Adipocyte (in vitro differentiated cells): Measurements from ENCODE around the gene RASSF5.

Experiments used
- DNase-seq: peaks from one replicate; pipeline ENCODE4 v3.0.0-alpha.2; 2015; ENCODE audit warnings: low read depth
- H3K27me3 ChIP-seq: replicated peaks from 2 replicates; pipeline ENCODE4 v1.7.0; 2013; ENCODE audit warnings: mild to moderate bottlenecking, low read length, moderate library complexity; ENCODE audit not compliant: control insufficient read depth, insufficient read depth
- H3K36me3 ChIP-seq: 2 replicates; pipeline ENCODE4 v1.7.0; 2013; ENCODE audit warnings: low read length, mild to moderate bottlenecking, moderate library complexity; ENCODE audit not compliant: control insufficient read depth, insufficient read depth, severe bottlenecking
- H3K4me1 ChIP-seq: 2 replicates; pipeline ENCODE4 v1.7.0; 2013; ENCODE audit warnings: mild to moderate bottlenecking, low read length, moderate library complexity; ENCODE audit not compliant: control insufficient read depth, insufficient read depth
- H3K4me3 ChIP-seq: 2 replicates; pipeline ENCODE4 v1.7.0; 2013; ENCODE audit warnings: mild to moderate bottlenecking, low read length, moderate library complexity
- H3K9ac ChIP-seq: 2 replicates; pipeline ENCODE4 v1.7.0; 2013; ENCODE audit warnings: mild to moderate bottlenecking, low read length, moderate library complexity
- H3K9me3 ChIP-seq: 2 replicates; pipeline ENCODE4 v1.7.0; 2013; ENCODE audit warnings: mild to moderate bottlenecking, low read length, moderate library complexity; ENCODE audit not compliant: control insufficient read depth

The RASSF5 gene

DNA sequence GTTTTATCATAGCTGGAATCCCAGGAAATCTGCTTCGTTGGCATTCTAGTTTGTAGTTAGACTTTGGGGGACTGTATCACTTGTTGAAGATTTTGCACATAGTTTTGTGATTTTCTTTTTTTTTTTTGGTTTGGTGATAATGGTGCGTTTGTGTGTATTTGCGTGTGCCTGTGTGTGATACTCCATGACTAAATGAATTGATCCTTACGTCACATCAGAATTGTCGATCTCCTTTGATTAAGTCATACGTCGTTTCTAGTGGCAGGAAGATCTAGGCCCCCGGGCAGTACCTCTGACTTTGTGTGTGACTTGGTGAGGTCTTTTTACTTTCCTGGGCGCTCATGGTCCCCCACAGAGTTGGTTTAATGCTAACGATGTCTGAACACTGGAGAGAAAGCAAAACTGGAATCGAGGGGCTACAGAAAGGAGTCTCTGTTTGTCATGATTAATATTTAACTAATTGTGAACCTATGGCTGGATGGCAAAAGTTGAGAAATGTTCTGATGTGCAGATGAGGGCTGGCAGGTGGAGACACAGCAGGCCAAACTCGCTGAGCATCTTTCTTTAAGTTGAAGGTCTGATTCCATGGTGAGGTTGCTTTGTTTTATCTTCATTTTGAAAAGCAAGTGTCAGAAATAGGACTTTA is 2.4 kb downstream of the RASSF5 start:
- no peaks in the 10 kb centered on the region for H3K9me3 ChIP-seq
- no peaks in the 10 kb centered on the region for H3K27me3 ChIP-seq
- H3K4me1 ChIP-seq: peaks cover 49% of the 10 kb centered on the region
- no peaks in the 10 kb centered on the region for H3K36me3 ChIP-seq
- no peak overlapping the region for H3K4me3 ChIP-seq
- no peak for DNase-seq
- H3K9ac ChIP-seq: no peak overlapping the region

DNA sequence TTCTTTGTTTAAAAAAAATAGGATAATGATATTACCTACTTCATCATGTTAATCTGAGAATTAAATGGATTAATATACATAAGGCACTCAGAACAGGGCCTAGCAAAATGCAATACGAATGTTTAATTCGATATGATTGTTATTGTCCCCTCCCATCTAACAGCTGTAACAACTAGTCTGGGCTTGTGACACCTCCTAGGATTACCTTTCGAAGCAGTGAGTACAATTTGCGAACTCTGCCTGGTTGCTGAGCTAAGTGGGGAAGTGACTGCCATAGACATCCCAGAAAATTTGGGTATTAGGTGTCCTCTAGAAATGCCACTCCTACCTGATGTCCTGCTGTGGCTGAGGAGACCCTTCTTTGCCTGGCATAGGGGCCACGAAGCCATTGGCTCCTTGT is 3.0 kb downstream of the RASSF5 start:
- H3K9ac ChIP-seq: no peak overlapping the region
- no peaks in the 10 kb centered on the region for H3K36me3 ChIP-seq
- no peaks in the 10 kb centered on the region for H3K27me3 ChIP-seq
- no peak for DNase-seq
- no peaks in the 10 kb centered on the region for H3K9me3 ChIP-seq
- peaks cover 49% of the 10 kb centered on the region for H3K4me1 ChIP-seq
- no peak overlapping the region for H3K4me3 ChIP-seq

GRCh38 chr1:206511362-206512057 is 4.2 kb downstream of the RASSF5 start:
- no peaks in the 10 kb centered on the region for H3K27me3 ChIP-seq
- DNase-seq: no peak
- peaks cover 49% of the 10 kb centered on the region for H3K4me1 ChIP-seq
- H3K4me3 ChIP-seq: no peak overlapping the region
- H3K36me3 ChIP-seq: no peaks in the 10 kb centered on the region
- H3K9me3 ChIP-seq: no peaks in the 10 kb centered on the region
- peak overlapping the region; percentile 68 for H3K9ac ChIP-seq

- H3K4me1 ChIP-seq: peaks cover 49% of the 10 kb centered on the region
- H3K36me3 ChIP-seq: no peaks in the 10 kb centered on the region
- H3K9ac ChIP-seq: peak overlapping the region; percentile 68
- peak overlapping the region; percentile 14 for H3K4me3 ChIP-seq
- no peaks in the 10 kb centered on the region for H3K27me3 ChIP-seq
- DNase-seq: no peak
- H3K9me3 ChIP-seq: no peaks in the 10 kb centered on the region
Observed at GRCh38 chr1:206512058-206512850, 4.9 kb downstream of the RASSF5 start.

GRCh38 chr1:206512851-206513180 is 5.5 kb downstream of the RASSF5 start:
- Histone ChIP-seq H3K9ac (peak overlapping the region; percentile 68), H3K9me3 (no peaks in the 10 kb centered on the region), H3K36me3 (no peaks in the 10 kb centered on the region), H3K4me3 (no peak overlapping the region), H3K4me1 (peaks cover 49% of the 10 kb centered on the region), H3K27me3 (no peaks in the 10 kb centered on the region)
- DNase-seq: no peak

DNA sequence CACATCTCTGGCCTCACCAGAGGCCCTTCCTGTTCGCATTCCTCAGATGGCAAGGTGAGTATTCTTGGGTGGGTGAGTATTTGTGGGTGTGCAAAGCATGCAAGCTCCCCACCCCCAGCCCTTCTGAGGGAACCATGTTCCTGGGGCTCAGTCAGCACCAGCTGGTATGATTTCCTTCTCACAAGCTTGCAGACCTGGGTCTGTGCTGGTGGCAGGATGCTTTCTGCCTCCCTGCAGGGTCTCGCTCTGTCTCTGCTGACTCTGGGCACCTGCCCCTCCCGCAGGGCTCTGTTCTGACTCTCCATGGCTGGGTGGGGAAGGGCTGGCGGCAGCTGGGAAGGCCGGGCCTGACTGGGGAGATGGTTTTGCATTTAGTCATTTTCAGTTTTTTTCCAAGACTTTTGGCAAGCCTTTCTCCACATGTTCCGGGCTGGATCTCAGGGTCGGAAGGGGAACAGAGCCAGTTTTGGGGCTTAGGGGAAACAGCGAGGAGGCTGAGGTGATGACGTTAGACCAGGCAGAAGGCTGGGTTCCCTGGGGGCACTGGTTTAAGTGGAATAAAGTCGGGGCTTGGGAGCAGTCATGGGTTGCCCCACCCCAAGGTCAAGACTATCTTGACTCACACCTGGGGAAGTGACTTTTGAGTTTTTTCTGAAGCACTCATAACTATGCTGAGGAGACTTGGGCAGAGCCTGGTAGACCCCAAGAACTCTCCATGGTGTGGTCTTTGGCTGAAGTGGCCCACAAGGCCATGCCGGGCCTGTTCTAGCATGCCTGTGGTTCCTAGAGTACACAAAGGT is 6.2 kb downstream of the RASSF5 start:
- no peaks in the 10 kb centered on the region for H3K36me3 ChIP-seq
- peak; percentile 93 for DNase-seq
- peak overlapping the region; percentile 51 for H3K4me3 ChIP-seq
- H3K9me3 ChIP-seq: no peaks in the 10 kb centered on the region
- H3K9ac ChIP-seq: peak overlapping the region; percentile 43
- H3K4me1 ChIP-seq: peaks cover 46% of the 10 kb centered on the region
- no peaks in the 10 kb centered on the region for H3K27me3 ChIP-seq

DNA sequence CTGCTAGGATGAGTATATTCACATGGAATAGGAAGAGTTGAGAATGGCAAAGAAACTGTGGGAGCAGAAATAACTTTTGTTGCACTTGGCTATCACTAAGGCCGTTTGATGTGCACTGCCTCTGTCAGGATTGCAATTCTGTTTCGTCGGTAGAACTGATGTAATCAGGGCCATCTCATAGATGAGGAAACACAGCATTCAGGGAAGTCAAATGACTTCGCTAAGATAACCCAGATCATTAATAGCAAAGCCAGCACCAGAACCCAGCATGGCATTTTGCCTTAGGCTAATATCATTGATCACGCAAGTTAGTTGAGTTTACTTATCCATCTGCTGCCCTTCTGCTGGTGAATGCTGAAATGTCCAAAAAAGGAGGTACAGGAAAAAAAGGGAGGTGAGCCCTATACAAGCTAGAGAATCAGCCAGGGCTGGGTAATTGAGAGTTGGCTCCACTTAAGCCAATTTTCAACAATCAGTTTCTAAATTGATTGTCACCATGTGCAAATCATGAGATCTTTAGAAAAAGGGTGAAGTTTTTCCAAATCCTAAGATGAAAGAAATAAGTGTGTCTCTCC is 7.6 kb downstream of the RASSF5 start:
- H3K27me3 ChIP-seq: no peaks in the 10 kb centered on the region
- no peaks in the 10 kb centered on the region for H3K9me3 ChIP-seq
- H3K4me1 ChIP-seq: peaks cover 36% of the 10 kb centered on the region
- no peaks in the 10 kb centered on the region for H3K36me3 ChIP-seq
- H3K4me3 ChIP-seq: no peak overlapping the region
- H3K9ac ChIP-seq: peak overlapping the region; percentile 27
- no peak for DNase-seq

DNA sequence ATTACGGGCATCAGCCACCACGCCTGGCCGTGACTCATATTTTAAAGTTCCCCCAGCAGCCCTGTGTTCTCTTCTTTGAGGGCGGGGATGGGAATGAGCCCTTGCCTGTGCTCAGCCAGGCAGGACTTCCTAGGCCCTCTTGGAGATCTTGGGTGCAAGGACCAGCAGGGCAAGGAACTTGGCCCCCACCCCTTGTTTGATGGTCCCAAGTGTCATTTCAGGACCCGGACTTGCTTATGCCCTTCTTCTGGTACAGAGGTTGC is 9.3 kb downstream of the RASSF5 start:
- peaks cover 36% of the 10 kb centered on the region for H3K4me1 ChIP-seq
- no peaks in the 10 kb centered on the region for H3K36me3 ChIP-seq
- H3K4me3 ChIP-seq: no peak overlapping the region
- H3K9ac ChIP-seq: no peak overlapping the region
- no peak for DNase-seq
- no peaks in the 10 kb centered on the region for H3K9me3 ChIP-seq
- H3K27me3 ChIP-seq: no peaks in the 10 kb centered on the region

DNA sequence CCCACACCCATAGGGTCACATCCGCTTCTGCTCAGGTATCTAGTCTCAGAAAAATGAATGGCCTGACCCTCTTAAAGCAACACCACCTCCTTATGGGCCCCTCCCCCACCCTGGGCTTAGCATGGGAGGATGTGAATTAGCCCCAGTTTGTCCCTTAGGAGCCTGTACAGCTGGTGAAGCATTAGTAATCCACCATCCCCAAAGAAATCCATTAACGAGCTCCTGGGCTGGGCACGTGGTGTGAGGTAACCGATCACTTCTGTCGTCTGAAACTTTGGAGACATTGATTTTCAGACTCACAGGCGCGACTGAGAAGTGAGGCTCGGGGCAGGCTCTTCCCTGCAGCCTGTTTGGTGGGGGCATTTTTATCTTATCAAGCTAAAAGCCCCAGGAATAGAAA is 10.5 kb downstream of the RASSF5 start:
- no peak for DNase-seq
- Histone ChIP-seq H3K4me1 (peaks cover 27% of the 10 kb centered on the region), H3K27me3 (no peaks in the 10 kb centered on the region), H3K9ac (no peak overlapping the region), H3K36me3 (no peaks in the 10 kb centered on the region), H3K4me3 (no peak overlapping the region), H3K9me3 (no peaks in the 10 kb centered on the region)

DNA sequence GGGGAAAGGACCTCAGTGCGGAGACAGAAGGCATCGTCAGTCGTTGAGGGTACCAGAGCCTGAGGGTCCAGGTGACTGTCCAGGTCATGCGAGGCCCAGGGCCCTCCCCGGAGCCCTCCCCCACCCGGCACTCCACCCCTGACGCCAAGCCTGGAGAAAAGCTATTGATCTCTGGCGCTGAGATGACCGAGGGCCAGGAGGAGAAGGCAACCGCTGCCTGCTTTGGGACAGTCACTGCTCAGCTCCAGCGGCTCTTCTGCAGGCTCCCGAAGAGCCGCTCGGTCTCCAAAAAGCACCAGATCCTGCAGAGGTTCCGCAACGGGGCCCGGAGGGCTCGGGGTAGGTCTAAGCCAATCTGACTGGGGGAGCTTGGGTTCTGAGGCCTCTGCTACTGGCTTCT is 10.9 kb downstream of the RASSF5 start:
- Histone ChIP-seq H3K4me3 (no peak overlapping the region), H3K27me3 (no peaks in the 10 kb centered on the region), H3K9ac (no peak overlapping the region), H3K36me3 (no peaks in the 10 kb centered on the region), H3K4me1 (peaks cover 23% of the 10 kb centered on the region), H3K9me3 (no peaks in the 10 kb centered on the region)
- DNase-seq: no peak

GRCh38 chr1:206518743-206519142 is 11.4 kb downstream of the RASSF5 start:
- Histone ChIP-seq H3K9ac (no peak overlapping the region), H3K27me3 (no peaks in the 10 kb centered on the region), H3K4me3 (no peak overlapping the region), H3K9me3 (no peaks in the 10 kb centered on the region), H3K36me3 (no peaks in the 10 kb centered on the region), H3K4me1 (peaks cover 17% of the 10 kb centered on the region)
- no peak for DNase-seq
